Neuronal stem cell (in vitro differentiated cells): ENCODE measurements around the gene PYCARD.
"Not testable (repeated sequence)": the region's sequence is repeated elsewhere in the genome, so short reads cannot be mapped to it uniquely, and the experiment has no call there.

Experiments used
- DNase-seq: peaks from one replicate; pipeline ENCODE4 v3.0.0-alpha.2; 2013; ENCODE audit warnings: low spot score
- H2AFZ ChIP-seq: one replicate; pipeline ENCODE4 v1.6.1; 2013; ENCODE audit warnings: mild to moderate bottlenecking, low read length, inconsistent platforms
- H2AK5ac ChIP-seq: 2 replicates; pipeline ENCODE4 v1.6.1; 2013; ENCODE audit warnings: low read depth, mild to moderate bottlenecking, inconsistent platforms, low read length, moderate library complexity, mixed read lengths
- H2BK120ac ChIP-seq: 2 replicates; pipeline ENCODE4 v1.6.1; 2013; ENCODE audit warnings: low read depth, mild to moderate bottlenecking, inconsistent platforms, low read length, moderate library complexity, mixed read lengths
- H2BK12ac ChIP-seq: one replicate; pipeline ENCODE4 v1.6.1; 2013; ENCODE audit warnings: low read length, inconsistent platforms
- H2BK15ac ChIP-seq: 2 replicates; pipeline ENCODE4 v1.6.1; 2013; ENCODE audit warnings: mild to moderate bottlenecking, low read length, inconsistent platforms, mixed read lengths
- H2BK5ac ChIP-seq: one replicate; pipeline ENCODE4 v1.6.1; 2013; ENCODE audit warnings: inconsistent platforms, mild to moderate bottlenecking, low read length, moderate library complexity
- H3K14ac ChIP-seq: one replicate; pipeline ENCODE4 v1.6.1; 2013; ENCODE audit warnings: low read length, inconsistent platforms
- H3K18ac ChIP-seq: 2 replicates; pipeline ENCODE4 v1.6.1; 2013; ENCODE audit warnings: low read length, inconsistent platforms
- H3K23ac ChIP-seq: 2 replicates; pipeline ENCODE4 v1.6.1; 2013; ENCODE audit warnings: low read depth, mild to moderate bottlenecking, mixed read lengths, low read length, inconsistent platforms; ENCODE audit not compliant: poor library complexity
- H3K27ac ChIP-seq: replicated peaks from 3 replicates; pipeline ENCODE4 v1.5.1; 2013; ENCODE audit warnings: low read length, inconsistent platforms
- H3K27me3 ChIP-seq, 3 experiments: 2 replicates each; pipeline ENCODE4 v1.6.1; 2013; ENCODE audit warnings: low read length in 3 of 3, mild to moderate bottlenecking in 2 of 3, inconsistent platforms in 1 of 3, low read depth in 1 of 3, mixed read lengths in 1 of 3, moderate library complexity in 1 of 3; ENCODE audit not compliant: control insufficient read depth in 3 of 3, insufficient read depth in 3 of 3
- H3K36me3 ChIP-seq, 2 donors: replicated peaks in 1 of 2; 2 replicates each; pipeline ENCODE4 v1.6.1; 2013; ENCODE audit warnings: low read length in 2 of 2; ENCODE audit not compliant: control insufficient read depth in 2 of 2, insufficient read depth in 2 of 2
- H3K4ac ChIP-seq: 2 replicates; pipeline ENCODE4 v1.6.1; 2013; ENCODE audit warnings: inconsistent platforms, mild to moderate bottlenecking, low read length, moderate library complexity
- H3K4me1 ChIP-seq, 2 donors: 1 replicate in 1 of 2; 2 replicates in 1 of 2; pipeline ENCODE4 v1.6.1; 2013; ENCODE audit warnings: low read length in 2 of 2, low read depth in 1 of 2; ENCODE audit not compliant: control insufficient read depth in 2 of 2, insufficient read depth in 1 of 2
- H3K4me2 ChIP-seq: one replicate; pipeline ENCODE4 v1.6.1; 2013; ENCODE audit warnings: mild to moderate bottlenecking, low read length, inconsistent platforms; ENCODE audit not compliant: insufficient read depth, poor library complexity, severe bottlenecking
- H3K4me3 ChIP-seq, 2 donors: 2 replicates each; pipeline ENCODE4 v1.5.1; 2013; ENCODE audit warnings: low read length in 2 of 2, mild to moderate bottlenecking in 2 of 2, inconsistent platforms in 1 of 2, moderate library complexity in 1 of 2
- H3K79me1 ChIP-seq: one replicate; pipeline ENCODE4 v1.6.1; 2013; ENCODE audit warnings: low read depth, mild to moderate bottlenecking, inconsistent platforms, low read length, moderate library complexity
- H3K9ac ChIP-seq: one replicate; pipeline ENCODE4 v1.6.1; 2013; ENCODE audit warnings: mild to moderate bottlenecking, low read depth, low read length, inconsistent platforms; ENCODE audit not compliant: poor library complexity
- H3K9me3 ChIP-seq, 2 donors: replicated peaks in 1 of 2; 2 replicates each; pipeline versions ENCODE3 to v1.6.1; 2013; ENCODE audit warnings: low read length in 2 of 2, mild to moderate bottlenecking in 2 of 2, inconsistent platforms in 1 of 2, low read depth in 1 of 2, mixed read lengths in 1 of 2, moderate library complexity in 1 of 2; ENCODE audit not compliant: control insufficient read depth in 2 of 2, insufficient read depth in 1 of 2
- H4K8ac ChIP-seq: one replicate; pipeline ENCODE4 v1.6.1; 2013; ENCODE audit warnings: low read depth, mild to moderate bottlenecking, inconsistent platforms, low read length, moderate library complexity
- H4K91ac ChIP-seq: one replicate; pipeline ENCODE4 v1.6.1; 2013; ENCODE audit warnings: low read length, low read depth, mild to moderate bottlenecking, inconsistent platforms; ENCODE audit not compliant: poor library complexity
- WGBS, 2 donors: extraction: QIAGEN DNeasy Blood & Tissue Kit; methylation state at CpG; one replicate each; pipeline ENCODE4 v1.1.7; 2013; ENCODE audit warnings: missing lambda C conversion rate in 2 of 2, mixed read lengths in 1 of 2; ENCODE audit not compliant: insufficient read length in 2 of 2, insufficient replicate concordance in 1 of 2; ENCODE audit errors: extremely low coverage in 2 of 2; 5-methylcytosine and 5-hydroxymethylcytosine counted together

PYCARD gene

DNA sequence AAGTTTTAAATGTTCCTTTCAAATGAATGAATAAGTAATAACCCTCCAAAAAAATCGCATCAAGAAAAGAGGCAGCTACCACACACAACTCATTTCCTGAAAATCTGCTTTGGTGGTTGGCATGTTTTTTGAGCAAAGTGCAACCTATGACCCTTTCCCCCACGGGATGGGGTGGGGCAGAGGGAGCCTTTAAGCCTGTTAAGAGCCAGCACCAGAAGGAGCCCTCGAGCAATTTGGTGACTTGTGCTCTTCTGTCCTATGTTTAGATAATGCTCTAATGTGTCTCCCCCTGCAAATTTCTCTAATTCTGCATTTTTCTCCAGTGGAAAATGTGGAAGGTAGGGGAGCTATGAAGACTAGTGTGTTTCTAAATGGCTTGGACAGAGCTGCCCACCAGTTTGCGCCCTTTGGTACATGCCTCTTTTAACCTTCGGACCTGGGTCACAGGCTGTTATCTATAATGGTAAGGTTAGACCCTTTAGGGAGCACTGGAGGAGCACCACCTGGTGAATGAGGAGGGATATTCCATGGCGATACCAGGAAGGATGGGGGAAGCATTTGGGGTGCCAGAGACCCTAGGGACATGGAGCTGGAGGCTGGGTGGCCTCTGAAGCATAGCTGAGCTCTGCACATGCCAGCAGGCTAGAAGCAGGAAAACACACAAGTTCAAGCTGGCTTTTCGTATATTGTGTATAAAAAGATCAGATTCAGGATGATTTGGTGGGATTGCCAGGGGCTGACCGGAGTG, 1.6 kb downstream of the PYCARD start:
- Histone ChIP-seq H4K91ac (no peak overlapping the region), H3K14ac (no peak overlapping the region), H2BK5ac (no peak overlapping the region), H2BK120ac (no peak overlapping the region), H3K4ac (no peak overlapping the region), H4K8ac (no peak overlapping the region), H2AK5ac (no peak overlapping the region), H3K27me3 (peaks cover 14 to 36% (median 22%) of the 10 kb centered on the region in 3 experiments), H3K36me3 (peaks cover 15 to 35% of the 10 kb centered on the region in 2 donors), H3K9me3 (peaks cover 0 to 3% of the 10 kb centered on the region in 2 donors), H3K4me1 (peaks cover 0 to 7% of the 10 kb centered on the region in 2 donors), H2BK15ac (no peak overlapping the region), H3K27ac (no peak overlapping the region), H3K4me3 (no peak overlapping the region), H3K4me2 (no peak overlapping the region), H3K9ac (no peak overlapping the region), H3K79me1 (peaks cover 3% of the 10 kb centered on the region), H2BK12ac (no peak overlapping the region), H3K18ac (no peak overlapping the region), H2AFZ (no peak overlapping the region), H3K23ac (peak overlapping the region; percentile 99)
- no peak for DNase-seq
- WGBS, 2 donors, result no CpG with 5 or more reads among the region's 8 CpGs

DNA sequence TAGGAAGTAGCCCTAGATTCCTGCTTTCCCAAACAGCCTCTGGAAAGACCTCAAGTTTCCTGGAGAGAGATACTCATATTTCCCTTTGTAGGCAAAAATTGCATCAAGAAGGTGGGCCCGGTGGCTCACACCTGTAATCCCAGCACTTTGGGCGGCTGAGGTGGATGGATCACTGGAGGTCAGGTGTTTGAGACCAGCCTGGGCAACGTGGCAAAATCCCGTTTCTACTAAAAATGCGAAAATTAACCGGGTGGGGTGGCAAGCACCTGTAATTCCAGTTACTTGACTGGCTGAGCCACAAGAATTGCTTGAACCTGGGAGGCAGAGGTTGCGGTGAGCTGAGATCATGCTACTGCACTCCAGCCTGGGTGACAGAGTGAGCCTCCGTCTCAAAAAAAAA, 2.4 kb downstream of the PYCARD start:
- H4K91ac ChIP-seq, H3K4ac ChIP-seq, H3K4me3 ChIP-seq, H2BK120ac ChIP-seq, H2AK5ac ChIP-seq, H3K4me2 ChIP-seq, H3K23ac ChIP-seq, H2BK12ac ChIP-seq, H3K18ac ChIP-seq, H3K79me1 ChIP-seq, H3K9ac ChIP-seq, H2BK15ac ChIP-seq, H3K14ac ChIP-seq, H3K9me3 ChIP-seq, H2BK5ac ChIP-seq, H3K27ac ChIP-seq, H3K4me1 ChIP-seq, H4K8ac ChIP-seq, DNase-seq, H2AFZ ChIP-seq: not testable (repeated sequence)
- no CpG with 5 or more reads among the region's 8 CpGs for WGBS, 2 donors
- Histone ChIP-seq H3K36me3 (peaks cover 18 to 44% of the 10 kb centered on the region in 2 donors), H3K27me3 (peaks cover 14 to 36% (median 22%) of the 10 kb centered on the region in 3 experiments)

DNA sequence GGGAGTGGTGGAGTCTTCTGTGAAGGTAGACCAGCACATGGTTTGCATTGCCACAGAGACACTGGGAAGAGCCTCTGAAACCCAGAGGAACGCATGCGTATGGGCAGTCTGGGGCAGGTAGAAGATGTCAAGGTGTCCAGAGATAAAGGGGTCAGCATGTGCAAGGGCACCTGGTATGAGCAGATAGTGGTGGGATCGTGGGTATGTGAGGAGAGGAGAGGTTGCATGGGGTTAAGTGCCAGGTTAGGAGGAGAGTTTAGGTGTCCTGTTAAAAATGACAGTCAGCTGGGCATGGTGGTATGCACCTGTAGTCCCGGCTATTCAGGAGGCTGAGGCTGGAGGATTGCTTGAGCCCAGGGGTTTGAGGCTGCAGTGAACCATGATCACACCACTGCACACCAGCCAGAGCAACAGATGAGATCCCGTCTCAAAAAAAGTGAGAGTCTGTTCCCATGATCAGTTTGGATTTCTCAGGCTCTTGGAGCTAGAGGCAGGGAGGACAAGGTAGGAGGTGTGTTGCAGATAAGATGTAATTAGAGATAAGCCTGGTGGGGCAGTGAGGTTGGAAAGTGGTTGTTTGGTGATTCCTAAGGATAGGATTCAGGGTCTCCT, 3.0 kb downstream of the PYCARD start:
- H3K18ac ChIP-seq, result no peak overlapping the region
- no peak overlapping the region for H2AK5ac ChIP-seq
- no peak for DNase-seq
- no peak overlapping the region for H3K4me2 ChIP-seq
- no peak overlapping the region for H3K4ac ChIP-seq
- peaks cover 14 to 33% (median 22%) of the 10 kb centered on the region in 3 experiments for H3K27me3 ChIP-seq
- H2BK12ac ChIP-seq, result no peak overlapping the region
- no peak overlapping the region for H3K9ac ChIP-seq
- H3K36me3 ChIP-seq, result peaks cover 21 to 50% of the 10 kb centered on the region in 2 donors
- peaks cover 0 to 3% of the 10 kb centered on the region in 2 donors for H3K9me3 ChIP-seq
- H3K14ac ChIP-seq, result no peak overlapping the region
- H3K27ac ChIP-seq, result no peak overlapping the region
- no peak overlapping the region for H2BK5ac ChIP-seq
- no peak overlapping the region for H2BK120ac ChIP-seq
- H3K4me1 ChIP-seq, result peaks cover 0 to 7% of the 10 kb centered on the region in 2 donors
- no peak overlapping the region for H2BK15ac ChIP-seq
- no peak overlapping the region for H2AFZ ChIP-seq
- no peak overlapping the region for H3K4me3 ChIP-seq
- no CpG with 5 or more reads among the region's 5 CpGs for WGBS, 2 donors
- H4K8ac ChIP-seq, result no peak overlapping the region
- no peak overlapping the region for H3K23ac ChIP-seq
- peaks cover 3% of the 10 kb centered on the region for H3K79me1 ChIP-seq
- H4K91ac ChIP-seq, result no peak overlapping the region

DNA sequence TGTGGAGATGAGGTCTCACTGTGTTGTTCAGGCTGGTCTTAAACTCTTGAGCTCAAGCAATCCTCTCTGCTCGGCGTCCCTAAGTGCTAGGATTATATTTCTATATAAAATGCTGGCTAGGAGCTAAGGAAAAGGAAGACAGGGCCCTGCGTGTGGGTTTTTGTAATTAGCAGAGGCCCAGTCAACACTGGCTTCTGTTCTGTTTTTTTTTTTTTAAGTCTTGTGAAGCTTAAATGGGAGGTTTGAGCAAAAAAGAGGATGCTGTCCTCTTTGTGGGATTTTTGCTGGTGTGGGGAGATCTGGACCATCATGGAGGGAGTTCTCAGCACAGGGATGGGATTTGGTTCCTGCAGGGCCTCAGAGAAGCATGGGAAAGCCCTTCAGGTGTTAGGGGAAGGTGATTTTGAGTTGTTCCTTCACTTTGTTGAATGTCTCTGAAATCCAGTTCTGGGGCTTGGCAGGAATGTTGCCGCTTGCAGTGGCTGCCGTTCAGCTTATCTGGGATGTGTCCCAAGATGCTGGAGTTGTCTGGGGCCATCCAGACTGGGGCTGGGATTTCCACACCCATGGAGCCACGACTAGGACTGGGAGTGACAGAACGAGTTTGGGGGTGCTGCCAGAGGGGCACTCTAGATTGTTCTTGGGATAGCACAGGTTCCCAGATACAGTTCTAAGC, 4.2 kb downstream of the PYCARD start:
- Histone ChIP-seq H2BK12ac (no peak overlapping the region), H3K36me3 (peaks cover 29 to 62% of the 10 kb centered on the region in 2 donors), H4K8ac (no peak overlapping the region), H3K9me3 (peaks cover 0 to 3% of the 10 kb centered on the region in 2 donors), H3K27ac (no peak overlapping the region), H2AFZ (no peak overlapping the region), H3K14ac (no peak overlapping the region), H3K4me1 (peaks cover 0 to 7% of the 10 kb centered on the region in 2 donors), H3K9ac (no peak overlapping the region), H3K27me3 (peaks cover 14 to 24% (median 22%) of the 10 kb centered on the region in 3 experiments), H2BK5ac (no peak overlapping the region), H3K4me3 (no peak overlapping the region), H2AK5ac (no peak overlapping the region), H3K4ac (no peak overlapping the region), H3K18ac (no peak overlapping the region), H3K4me2 (no peak overlapping the region), H2BK120ac (no peak overlapping the region), H3K79me1 (peaks cover 2% of the 10 kb centered on the region), H4K91ac (no peak overlapping the region), H2BK15ac (no peak overlapping the region), H3K23ac (no peak overlapping the region)
- DNase-seq, result no peak
- no CpG with 5 or more reads among the region's 7 CpGs for WGBS, 2 donors
